Sigmoid colon (tissue), 7 donors: ENCODE data around the gene MEGF8. TPM values are rescaled to one million over a fixed set of nuclear protein-coding genes. Genes with fewer than 3 reads are reported as not detected.

Experiments used
- DNase-seq: peaks from one replicate; pipeline ENCODE4 v3.0.0-alpha.2; 2019
- H3K27ac ChIP-seq, 4 donors: fragments of 200-600 bp; sonication (generic); one replicate each; pipeline ENCODE4 v1.5.1; 2016 to 2019; ENCODE audit warnings: mild to moderate bottlenecking in 1 of 4
- H3K27me3 ChIP-seq, 3 donors: fragments of 200-600 bp; sonication (generic); one replicate each; pipeline ENCODE4 v1.5.1; 2019; ENCODE audit warnings: mild to moderate bottlenecking in 1 of 3
- H3K36me3 ChIP-seq, 4 donors: fragments of 200-600 bp; sonication (generic); one replicate each; pipeline ENCODE4 v1.5.1; 2016 to 2019
- H3K4me1 ChIP-seq, 4 donors: fragments of 200-600 bp; sonication (generic); one replicate each; pipeline ENCODE4 v1.5.1; 2017 to 2019
- H3K4me3 ChIP-seq, 4 donors: fragments of 200-600 bp; sonication (generic); one replicate each; pipeline ENCODE4 v1.5.1; 2017 to 2019; ENCODE audit warnings: mild to moderate bottlenecking in 2 of 4, moderate library complexity in 1 of 4
- H3K9me3 ChIP-seq, 4 donors: fragments of 200-600 bp in 3 of 4; sonication (generic) in 3 of 4; one replicate each; pipeline versions ENCODE4 v1.5.1 to v1.6.1; 2013 to 2019
- EP300 ChIP-seq, 4 donors: sonication (generic); formaldehyde crosslinking; IDR thresholded peaks; one replicate each; pipeline ENCODE4 v1.6.1; 2017; ENCODE audit warnings: antibody characterized with exemption in 4 of 4
- POLR2A ChIP-seq, 2 donors: fragments of 450-650 bp; IDR thresholded peaks; one replicate each; pipeline ENCODE4 v1.6.1; 2016; ENCODE audit warnings: antibody characterized with exemption in 2 of 2, mild to moderate bottlenecking in 2 of 2, moderate library complexity in 2 of 2
- POLR2AphosphoS5 ChIP-seq, 4 donors: sonication (generic); formaldehyde crosslinking; IDR thresholded peaks; one replicate each; pipeline ENCODE4 v1.6.1; 2017; ENCODE audit warnings: antibody characterized with exemption in 4 of 4
- WGBS, 2 donors: extraction: QIAGEN DNeasy Blood & Tissue Kit; methylation state at CpG; one replicate each; pipeline ENCODE4 v1.1.7; 2013; 5-methylcytosine and 5-hydroxymethylcytosine counted together
- intact Hi-C: fragments of 100-400 bp; cut with DNase I; formaldehyde crosslinking; loops from one replicate; pipeline ENCODE4 v1.15.1; 2023
- polyA plus RNA-seq, 3 donors: library from polyadenylated mRNA; stranded (reverse); fragments of 200-250 nt; gene quantifications; one replicate each; pipeline ENCODE4 v1.2.3, GENCODE V29; 2013
- total RNA-seq, 4 donors: library from RNA; depleted of rRNA; stranded (reverse); fragments of >200 nt; gene quantifications; one replicate each; pipeline ENCODE4 v1.1.0, GENCODE V29; 2016
- TF ChIP-seq, protein P1 (sequence below), 4 experiments: fragments of 450-650 bp in 3 of 4; fragments of 200-600 bp in 1 of 4; IDR thresholded peaks; one replicate each; pipeline ENCODE4 v1.5.1; 2016 to 2019; ENCODE audit warnings: antibody characterized with exemption in 4 of 4, mild to moderate bottlenecking in 3 of 4, moderate library complexity in 2 of 4
- donor health status: healthy with polysubstance abuse.
- donor health status: Bipolar disorder and iron deficiency.
- donor health status: healthy.

Gene MEGF8
- total and polyA plus RNA-seq, 7 donors: 1.8 to 21.6 (median 5.9) TPM

DNA sequence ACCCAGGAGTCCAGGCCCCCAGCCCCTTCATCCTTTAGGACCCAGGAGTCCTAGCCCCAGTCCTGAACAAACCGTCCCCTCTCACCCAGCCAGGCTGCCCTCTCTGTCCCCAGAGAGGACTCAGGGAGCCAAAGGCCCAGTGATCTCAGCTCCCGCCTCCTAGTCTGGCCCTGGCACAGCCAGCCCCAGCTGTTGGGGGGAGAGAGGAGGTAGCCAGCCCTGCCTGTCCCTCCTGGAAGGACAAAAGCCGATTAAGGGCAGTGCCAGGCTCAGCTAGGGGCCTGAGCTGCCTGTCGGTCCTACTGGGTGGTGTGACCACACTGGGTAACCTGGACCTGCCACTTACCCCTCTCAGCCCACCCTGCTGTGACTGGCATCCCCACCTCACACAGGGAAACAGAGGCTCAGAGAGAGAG, 87.2 kb downstream of the MEGF8 start:
- no peak overlapping the region for H3K27ac ChIP-seq
- WGBS, 2 donors: 50 to 82% methylated on average over 4 of the region's 4 CpGs
- no peaks in the 10 kb centered on the region for H3K36me3 ChIP-seq
- TF ChIP-seq, protein P1, sequence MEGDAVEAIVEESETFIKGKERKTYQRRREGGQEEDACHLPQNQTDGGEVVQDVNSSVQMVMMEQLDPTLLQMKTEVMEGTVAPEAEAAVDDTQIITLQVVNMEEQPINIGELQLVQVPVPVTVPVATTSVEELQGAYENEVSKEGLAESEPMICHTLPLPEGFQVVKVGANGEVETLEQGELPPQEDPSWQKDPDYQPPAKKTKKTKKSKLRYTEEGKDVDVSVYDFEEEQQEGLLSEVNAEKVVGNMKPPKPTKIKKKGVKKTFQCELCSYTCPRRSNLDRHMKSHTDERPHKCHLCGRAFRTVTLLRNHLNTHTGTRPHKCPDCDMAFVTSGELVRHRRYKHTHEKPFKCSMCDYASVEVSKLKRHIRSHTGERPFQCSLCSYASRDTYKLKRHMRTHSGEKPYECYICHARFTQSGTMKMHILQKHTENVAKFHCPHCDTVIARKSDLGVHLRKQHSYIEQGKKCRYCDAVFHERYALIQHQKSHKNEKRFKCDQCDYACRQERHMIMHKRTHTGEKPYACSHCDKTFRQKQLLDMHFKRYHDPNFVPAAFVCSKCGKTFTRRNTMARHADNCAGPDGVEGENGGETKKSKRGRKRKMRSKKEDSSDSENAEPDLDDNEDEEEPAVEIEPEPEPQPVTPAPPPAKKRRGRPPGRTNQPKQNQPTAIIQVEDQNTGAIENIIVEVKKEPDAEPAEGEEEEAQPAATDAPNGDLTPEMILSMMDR (IDR thresholded peaks at IDR 0.05): no peak
- no peak overlapping the region for H3K4me3 ChIP-seq
- no peak for DNase-seq
- H3K27me3 ChIP-seq: no peaks in the 10 kb centered on the region
- peaks cover 0 to 6% (median 2%) of the 10 kb centered on the region in 4 donors for H3K4me1 ChIP-seq
- no peaks in the 10 kb centered on the region for H3K9me3 ChIP-seq
- intact Hi-C loops: no loop called here

DNA sequence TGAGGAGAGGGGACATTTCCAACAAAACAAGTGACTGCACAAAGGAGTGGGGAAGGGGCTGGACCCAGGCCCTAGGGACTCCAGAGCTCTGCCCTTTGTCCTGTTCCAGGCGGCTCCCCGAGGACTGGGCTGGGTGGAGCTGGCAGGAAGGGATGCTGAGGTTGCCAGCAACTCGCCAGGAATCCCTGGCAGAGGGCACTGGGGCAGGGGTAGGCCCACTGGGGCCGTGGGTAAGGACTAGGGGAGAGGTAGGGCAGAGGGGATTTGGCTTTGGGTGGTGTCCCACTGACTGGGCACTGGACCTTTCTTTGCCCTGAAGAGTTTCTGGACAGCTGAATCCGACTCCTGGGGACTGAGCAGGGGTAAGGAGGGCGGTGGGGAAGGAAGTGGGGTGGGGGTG, 93.9 kb downstream of the MEGF8 start:
- 46 to 65% methylated on average over 6 of the region's 6 CpGs for WGBS, 2 donors
- Histone ChIP-seq H3K36me3 (no peaks in the 10 kb centered on the region), H3K27me3 (no peaks in the 10 kb centered on the region), H3K9me3 (no peaks in the 10 kb centered on the region), H3K4me1 (peaks cover 0 to 23% (median 21%) of the 10 kb centered on the region in 4 donors), H3K4me3 (no peak overlapping the region), H3K27ac (no peak overlapping the region)
- intact Hi-C loops: no loop called here
- peak in 1 of 4 donors; percentile 26 for TF ChIP-seq EP300 (IDR thresholded peaks at IDR 0.05)
- TF ChIP-seq, protein P1 (IDR thresholded peaks at IDR 0.05): no peak
- DNase-seq: no peak

DNA sequence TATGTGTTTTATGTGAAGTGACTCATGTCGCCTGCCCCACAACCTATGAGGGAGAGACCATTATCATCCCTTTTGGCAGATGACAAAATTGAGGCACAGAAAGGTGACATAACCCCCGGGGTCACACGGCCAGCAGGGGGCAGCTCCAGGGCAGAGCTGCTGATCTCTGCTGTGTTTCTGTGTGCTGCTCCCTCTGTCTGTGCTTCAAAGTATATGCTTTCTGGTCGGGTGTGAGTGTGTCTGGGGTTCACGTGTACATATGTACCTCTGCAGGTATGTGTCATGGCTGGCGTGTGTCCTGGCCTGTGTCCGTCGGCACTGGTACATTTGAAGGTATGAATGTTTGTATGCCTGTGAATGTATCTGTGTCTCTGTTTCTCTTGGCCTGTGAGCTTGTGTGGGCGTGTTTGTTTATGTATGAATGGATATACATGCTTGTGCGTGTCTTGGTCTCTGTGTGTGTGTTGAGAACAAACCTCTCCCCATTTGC, 94.7 kb downstream of the MEGF8 start:
- no peaks in the 10 kb centered on the region for H3K36me3 ChIP-seq
- H3K4me3 ChIP-seq: no peak overlapping the region
- intact Hi-C loops: no loop called here
- peak; percentile 58 for DNase-seq
- TF ChIP-seq POLR2AphosphoS5 (IDR thresholded peaks at IDR 0.05) (no peak), EP300 (IDR thresholded peaks at IDR 0.05) (no peak), POLR2A (IDR thresholded peaks at IDR 0.05) (no peak)
- TF ChIP-seq, protein P1 (IDR thresholded peaks at IDR 0.05): peak in 2 of 4 experiments; percentile 11 to 15
- no peak overlapping the region for H3K27ac ChIP-seq
- no peaks in the 10 kb centered on the region for H3K9me3 ChIP-seq
- WGBS, 2 donors: 22 to 51% methylated on average over 10 of the region's 10 CpGs
- H3K27me3 ChIP-seq: no peaks in the 10 kb centered on the region
- H3K4me1 ChIP-seq: peaks cover 0 to 24% (median 23%) of the 10 kb centered on the region in 4 donors

DNA sequence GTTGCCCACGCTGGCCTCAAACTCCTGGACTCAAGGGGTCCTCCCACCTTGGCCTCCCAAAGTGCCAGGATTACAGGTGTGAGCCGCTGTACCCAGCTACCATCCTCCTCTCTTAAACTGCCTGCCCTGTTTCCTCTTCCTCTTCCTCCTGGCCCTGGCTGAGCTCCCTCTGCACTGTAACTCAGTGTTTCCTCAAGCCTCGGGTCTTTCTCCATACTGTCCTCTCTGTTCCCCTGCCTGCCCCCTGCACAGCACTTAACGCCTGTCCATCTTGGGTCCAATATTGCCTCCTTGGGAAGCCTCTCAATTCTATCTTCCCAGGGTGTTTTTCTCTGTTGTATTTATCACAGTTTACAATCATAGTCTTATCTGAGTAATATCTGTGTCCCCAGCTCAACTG, 95.7 kb downstream of the MEGF8 start:
- H3K36me3 ChIP-seq: no peaks in the 10 kb centered on the region
- peaks cover 0 to 24% (median 23%) of the 10 kb centered on the region in 4 donors for H3K4me1 ChIP-seq
- H3K9me3 ChIP-seq: no peaks in the 10 kb centered on the region
- 75 to 84% methylated on average over 4 of the region's 4 CpGs for WGBS, 2 donors
- H3K27me3 ChIP-seq: no peaks in the 10 kb centered on the region
- no peak for DNase-seq
- H3K4me3 ChIP-seq: no peak overlapping the region
- peak overlapping the region in 2 of 4 donors; percentile 18 to 50 for H3K27ac ChIP-seq
- TF ChIP-seq POLR2A (IDR thresholded peaks at IDR 0.05) (no peak), POLR2AphosphoS5 (IDR thresholded peaks at IDR 0.05) (no peak), EP300 (IDR thresholded peaks at IDR 0.05) (no peak)
- TF ChIP-seq, protein P1 (IDR thresholded peaks at IDR 0.05): no peak
- intact Hi-C loops: no loop called here

DNA sequence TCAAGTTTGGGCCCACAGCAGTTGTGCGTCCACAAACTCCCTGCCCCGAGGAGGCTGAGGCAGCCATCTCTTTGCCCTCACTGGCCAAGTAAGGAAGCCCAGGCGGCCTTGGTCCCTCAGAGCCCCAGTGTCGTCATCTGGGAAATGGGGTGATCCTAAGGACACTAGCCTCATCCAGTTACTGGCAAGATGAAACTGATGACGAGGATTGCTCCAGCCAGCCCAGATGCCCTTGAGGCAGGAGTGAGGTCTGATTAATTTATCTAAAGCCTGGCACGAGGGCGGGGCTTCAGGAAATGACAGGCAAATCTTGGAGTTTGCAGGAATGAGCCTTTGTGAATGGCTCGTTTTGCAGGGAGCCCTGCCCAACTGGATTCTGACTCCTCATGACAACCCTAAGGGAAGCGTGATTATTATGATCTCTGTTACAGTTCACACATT, 96.2 kb downstream of the MEGF8 start:
- intact Hi-C loops: no loop called here
- Histone ChIP-seq H3K27ac (peak overlapping the region in 2 of 4 donors; percentile 18 to 65), H3K4me3 (no peak overlapping the region), H3K27me3 (no peaks in the 10 kb centered on the region), H3K4me1 (peaks cover 0 to 24% (median 23%) of the 10 kb centered on the region in 4 donors), H3K9me3 (no peaks in the 10 kb centered on the region), H3K36me3 (no peaks in the 10 kb centered on the region)
- 62 to 77% methylated on average over 9 of the region's 9 CpGs for WGBS, 2 donors
- TF ChIP-seq EP300 (IDR thresholded peaks at IDR 0.05): no peak
- TF ChIP-seq POLR2AphosphoS5 (IDR thresholded peaks at IDR 0.05): peak in 1 of 4 donors; percentile 16
- DNase-seq: peak; percentile 62
